Mesothelial cell of epicardium (in vitro differentiated cells): ENCODE data around the gene PARD3. TPM values are rescaled to one million over a fixed set of nuclear protein-coding genes. Genes with fewer than 3 reads are reported as not detected.

Source experiments
- DNase-seq, 2 experiments: peaks; one replicate each; pipeline ENCODE4 v3.0.0; 2021; ENCODE audit warnings: low spot score in 2 of 2; ENCODE audit not compliant: unreplicated experiment in 2 of 2
- H3K27ac Mint-ChIP-seq: 2 replicates; pipeline ENCODE4 v1.8.0; 2021; ENCODE audit warnings: mixed read lengths
- H3K27me3 Mint-ChIP-seq: 2 replicates; pipeline ENCODE4 v1.8.0; 2021; ENCODE audit warnings: low read depth, mixed read lengths
- H3K36me3 Mint-ChIP-seq: 2 replicates; pipeline ENCODE4 v1.8.0; 2021; ENCODE audit warnings: mixed read lengths
- H3K4me1 Mint-ChIP-seq: 2 replicates; pipeline ENCODE4 v1.8.0; 2021; ENCODE audit warnings: mixed read lengths
- H3K4me3 Mint-ChIP-seq: 2 replicates; pipeline ENCODE4 v1.8.0; 2021; ENCODE audit warnings: mild to moderate bottlenecking, moderate library complexity, mixed read lengths
- H3K9me3 Mint-ChIP-seq: 2 replicates; pipeline ENCODE4 v1.8.0; 2021; ENCODE audit warnings: mixed read lengths
- CTCF ChIP-seq: fragments of 200-600 bp; sonication (generic); IDR thresholded peaks from one replicate; pipeline ENCODE4 v1.5.0; 2021; ENCODE audit warnings: antibody characterized with exemption; ENCODE audit not compliant: unreplicated experiment
- total RNA-seq: library from RNA; stranded (reverse); gene quantifications from 3 replicates; pipeline ENCODE4 v1.2.1, GENCODE V29; 2021

The PARD3 gene
- total RNA-seq, 1 donor from 2014 or later = 73.2 TPM

GRCh38 chr10:34644224-34644623, 170.9 kb downstream of the PARD3 start:
- no peak for DNase-seq
- H3K4me1 Mint-ChIP-seq = peaks cover 41% of the 10 kb centered on the region
- no peak for TF ChIP-seq CTCF
- H3K36me3 Mint-ChIP-seq = no peaks in the 10 kb centered on the region
- no peaks in the 10 kb centered on the region for H3K9me3 Mint-ChIP-seq
- no peaks in the 10 kb centered on the region for H3K27me3 Mint-ChIP-seq
- no peak overlapping the region for H3K27ac Mint-ChIP-seq
- no peak overlapping the region for H3K4me3 Mint-ChIP-seq

- Mint-ChIP-seq H3K4me3 (no peak overlapping the region), H3K9me3 (no peaks in the 10 kb centered on the region), H3K27me3 (no peaks in the 10 kb centered on the region), H3K4me1 (peaks cover 41% of the 10 kb centered on the region), H3K27ac (no peak overlapping the region), H3K36me3 (no peaks in the 10 kb centered on the region)
- DNase-seq = no peak
- no peak for TF ChIP-seq CTCF
Observed at GRCh38 chr10:34643620-34644019, 171.5 kb downstream of the PARD3 start.

GRCh38 chr10:34641913-34642558, 173.1 kb downstream of the PARD3 start:
- Mint-ChIP-seq H3K36me3 (no peaks in the 10 kb centered on the region), H3K27ac (peak overlapping the region; percentile 43), H3K9me3 (no peaks in the 10 kb centered on the region), H3K4me1 (peaks cover 43% of the 10 kb centered on the region), H3K27me3 (no peaks in the 10 kb centered on the region), H3K4me3 (no peak overlapping the region)
- TF ChIP-seq CTCF = no peak
- DNase-seq = no peak

DNA sequence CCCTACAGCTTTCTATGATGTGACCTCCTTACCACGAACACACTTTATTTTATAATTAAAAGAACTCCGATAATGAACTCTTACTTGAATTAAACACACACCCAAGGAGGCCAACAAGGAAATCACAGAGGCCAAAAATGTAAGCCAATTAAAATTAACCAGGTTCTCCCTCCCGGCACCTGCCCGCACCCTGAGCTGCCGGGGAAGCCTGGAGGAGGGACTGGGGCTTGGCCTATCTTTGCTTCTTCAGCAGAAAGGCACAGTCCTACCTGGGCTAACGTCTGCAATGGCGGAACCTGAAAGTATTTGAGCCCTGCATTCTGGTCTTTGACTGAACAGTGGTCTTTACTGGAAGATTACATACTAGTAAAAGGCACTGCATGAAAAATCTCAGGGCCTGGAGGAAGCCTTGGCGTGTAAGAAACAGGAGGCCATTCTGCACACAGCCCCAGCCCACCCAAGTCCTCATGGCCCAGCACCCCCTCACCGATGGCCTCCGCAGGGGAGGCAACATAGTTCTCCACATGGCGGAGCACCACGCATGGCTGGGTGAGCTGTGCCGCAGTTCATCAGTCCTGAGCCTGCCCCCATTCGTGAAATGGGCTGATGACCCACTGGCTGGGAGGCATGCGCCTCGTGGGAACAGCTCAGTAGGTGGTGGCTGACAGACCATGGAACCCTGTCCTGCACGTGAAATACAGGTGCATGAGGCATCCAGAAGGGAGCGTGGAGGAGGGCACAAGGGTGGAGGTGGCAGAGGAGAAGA, 173.8 kb downstream of the PARD3 start:
- Mint-ChIP-seq H3K4me3 (no peak overlapping the region), H3K9me3 (no peaks in the 10 kb centered on the region), H3K4me1 (peaks cover 45% of the 10 kb centered on the region), H3K27me3 (no peaks in the 10 kb centered on the region), H3K27ac (no peak overlapping the region), H3K36me3 (no peaks in the 10 kb centered on the region)
- no peak for TF ChIP-seq CTCF
- no peak for DNase-seq

DNA sequence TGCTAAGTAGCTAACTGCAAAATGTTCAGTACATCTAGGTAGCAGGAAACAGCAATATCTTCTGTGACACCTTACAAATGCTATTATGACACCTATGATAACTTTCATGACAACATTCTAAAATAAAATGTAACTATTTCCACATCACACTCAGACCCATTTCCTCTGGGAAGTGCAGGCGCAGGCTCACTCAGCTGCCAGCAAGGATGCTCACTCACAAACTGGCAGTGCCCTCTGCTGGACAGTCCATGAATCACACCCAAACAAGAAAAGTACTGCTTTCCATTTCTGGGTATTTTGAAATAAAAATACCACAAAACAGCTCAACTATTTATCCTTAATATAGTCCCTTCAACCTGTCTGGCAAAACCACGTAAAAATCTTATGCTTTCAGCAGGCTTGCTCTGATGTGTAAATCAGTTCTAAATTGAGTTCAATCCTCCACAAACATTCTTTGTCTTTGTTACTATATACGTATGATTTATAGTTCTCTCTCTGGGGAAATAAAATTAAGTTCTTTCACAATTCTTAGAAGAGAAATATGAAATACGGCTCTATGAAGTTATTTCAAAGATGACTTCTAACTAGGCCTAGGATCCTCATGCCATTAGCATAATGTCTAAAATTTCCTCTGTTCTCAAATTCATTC, 176.6 kb downstream of the PARD3 start:
- Mint-ChIP-seq H3K27me3 (no peaks in the 10 kb centered on the region), H3K4me3 (no peak overlapping the region), H3K27ac (peak overlapping the region; percentile 8), H3K9me3 (no peaks in the 10 kb centered on the region), H3K4me1 (peaks cover 44% of the 10 kb centered on the region), H3K36me3 (peaks cover 8% of the 10 kb centered on the region)
- peak; percentile 100 for TF ChIP-seq CTCF
- DNase-seq = peak; percentile 49 to 81
